ENCODE measurements around the gene WWC2.

DNA sequence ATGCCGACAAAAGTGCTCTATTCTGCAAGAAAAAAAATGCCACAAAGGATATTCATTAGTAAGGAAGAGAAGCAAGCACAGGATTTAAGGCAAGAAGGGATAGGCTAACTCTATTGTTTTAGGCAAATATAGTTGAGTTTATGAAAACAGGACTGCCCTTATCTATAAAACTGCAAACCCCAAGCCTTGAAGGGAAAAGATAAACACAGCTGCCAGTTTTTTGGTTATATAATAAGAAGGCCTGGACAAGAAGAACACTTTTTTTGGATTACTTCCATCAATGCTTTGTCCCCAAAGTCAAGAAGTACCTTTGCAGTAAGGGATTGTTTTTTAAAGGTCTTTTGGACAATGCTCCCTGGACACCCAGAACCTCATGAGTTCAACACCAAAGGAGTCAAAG, 45.4 kb upstream of the WWC2 start:
- TF ChIP-seq EP300 (IDR thresholded peaks at IDR 0.05; ENCODE audit: low read depth) (no peak), POLR2AphosphoS5 (IDR thresholded peaks at IDR 0.05) (no peak)
